Activated naive CD8-positive, alpha-beta T cell treated with anti-CD3 and anti-CD28 coated beads, Interleukin-2, amount 50 U/mL, for 16 hours (primary cell): Measurements from ENCODE around the gene SDK1.

Source experiments
- DNase-seq: peaks from one replicate; pipeline ENCODE4 v3.0.0-alpha.2; 2020; ENCODE audit warnings: low read depth, low spot score

Gene SDK1

DNA sequence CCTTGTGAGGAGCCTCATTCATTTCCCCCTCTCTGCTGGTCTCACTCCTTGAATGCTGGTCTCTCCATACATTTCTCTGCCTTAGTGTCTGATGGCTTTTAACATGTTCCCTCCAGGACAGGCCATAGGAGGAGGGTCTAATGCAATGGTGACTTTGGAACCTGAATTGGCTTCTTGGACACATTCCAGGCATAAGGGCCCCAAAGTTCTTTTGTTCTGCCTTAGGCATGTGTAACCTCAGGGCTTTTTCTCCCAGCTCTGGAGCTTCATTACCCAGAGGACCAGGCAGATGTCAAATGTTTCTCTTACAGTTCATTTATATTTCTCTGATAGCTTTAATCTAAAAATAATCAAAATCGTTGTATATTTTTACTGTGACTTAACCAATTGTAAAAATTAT, 162.6 kb downstream of the SDK1 start:
- no peak for DNase-seq

DNA sequence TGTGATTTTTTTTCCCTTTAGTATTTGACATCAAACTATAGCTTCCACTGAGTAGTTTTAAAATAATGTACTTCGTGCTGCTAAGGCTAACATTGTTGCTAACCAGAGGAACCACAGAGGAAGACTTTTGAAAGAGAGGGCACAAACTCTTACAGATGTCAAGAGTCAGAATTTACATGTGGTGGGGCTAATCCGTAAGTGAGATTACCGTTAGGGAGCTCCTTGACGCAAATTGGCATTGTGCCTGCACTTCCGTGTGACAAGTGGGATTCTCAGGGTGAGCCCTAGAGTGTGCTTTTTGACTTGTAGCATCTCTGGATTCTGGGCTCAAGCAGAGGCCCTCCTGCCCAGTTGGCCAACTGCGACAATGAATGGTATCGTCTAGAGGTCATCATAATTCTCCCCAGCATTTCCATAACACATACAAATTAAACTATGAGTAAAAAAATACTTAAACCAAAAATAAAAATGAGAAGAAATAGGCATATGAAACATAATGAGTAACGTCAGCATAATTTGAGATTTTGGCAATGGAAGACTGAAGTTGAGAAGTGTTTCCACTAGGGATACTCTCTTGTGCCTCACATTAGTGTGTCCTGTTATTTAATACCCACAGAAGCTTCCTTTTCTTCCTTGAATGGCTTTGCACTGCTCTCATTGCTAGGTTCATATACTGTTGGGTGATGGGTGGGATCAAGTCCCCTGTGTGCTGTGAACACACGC, 164.0 kb downstream of the SDK1 start:
- DNase-seq, result no peak

DNA sequence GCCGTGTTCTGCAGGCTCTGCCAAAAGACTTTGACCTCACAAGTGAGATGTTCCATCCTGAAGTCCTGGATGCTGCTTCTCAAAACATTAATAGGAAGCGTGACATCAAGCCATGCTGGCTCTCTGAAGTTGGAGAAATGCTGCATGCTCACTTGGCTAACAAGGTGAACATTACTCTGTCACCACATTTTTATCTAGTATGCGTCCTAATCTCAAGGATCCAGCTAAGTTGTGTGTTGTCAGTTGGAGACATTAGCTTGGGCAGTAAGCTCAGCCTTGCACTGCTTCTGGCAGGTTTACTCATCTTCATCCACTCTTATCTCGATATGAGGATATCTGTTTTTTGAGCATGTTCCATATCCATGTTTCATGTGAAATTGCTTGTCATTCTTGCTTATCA, 165.2 kb downstream of the SDK1 start:
- DNase-seq, result no peak

DNA sequence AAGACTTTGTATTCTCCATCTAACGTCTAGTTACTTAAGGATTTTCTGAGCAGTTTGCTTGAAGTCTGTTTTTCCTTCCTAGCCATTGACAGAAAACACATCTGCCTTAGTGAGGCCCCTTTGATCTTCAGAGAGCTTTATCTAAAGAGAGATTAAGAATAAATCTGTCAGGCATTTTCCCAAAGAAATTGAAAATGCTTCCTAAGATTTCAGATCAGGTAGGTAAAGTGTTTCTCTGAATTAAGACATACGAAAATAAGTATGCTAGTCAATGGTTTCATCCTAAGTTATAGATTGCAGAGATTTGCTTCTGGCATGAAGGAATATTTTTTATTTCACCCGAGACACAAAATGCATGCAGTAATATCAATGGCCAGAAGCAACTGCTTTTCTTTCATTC, 168.6 kb downstream of the SDK1 start:
- DNase-seq, result no peak

DNA sequence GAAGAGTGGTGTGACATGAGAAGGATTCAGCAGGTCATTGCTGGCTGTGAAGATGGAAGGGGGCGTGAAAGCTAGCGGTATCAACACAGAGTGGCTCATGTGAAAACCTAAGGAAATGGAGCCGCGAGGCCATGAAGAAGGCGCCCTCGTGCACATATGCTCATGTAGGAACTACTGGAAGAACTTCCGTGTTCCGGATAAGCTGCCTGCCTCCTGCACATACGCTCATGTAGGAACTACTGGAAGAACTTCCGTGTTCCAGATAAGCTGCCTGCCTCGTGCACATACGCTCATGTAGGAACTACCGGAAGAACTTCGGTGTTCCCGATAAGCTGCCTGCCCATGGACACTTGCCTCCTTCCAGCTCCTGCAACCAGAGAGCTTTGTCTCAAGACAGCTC, 179.1 kb downstream of the SDK1 start:
- DNase-seq, result no peak

GRCh38 chr7:3481435-3481834, 180.4 kb downstream of the SDK1 start:
- DNase-seq, result no peak

DNA sequence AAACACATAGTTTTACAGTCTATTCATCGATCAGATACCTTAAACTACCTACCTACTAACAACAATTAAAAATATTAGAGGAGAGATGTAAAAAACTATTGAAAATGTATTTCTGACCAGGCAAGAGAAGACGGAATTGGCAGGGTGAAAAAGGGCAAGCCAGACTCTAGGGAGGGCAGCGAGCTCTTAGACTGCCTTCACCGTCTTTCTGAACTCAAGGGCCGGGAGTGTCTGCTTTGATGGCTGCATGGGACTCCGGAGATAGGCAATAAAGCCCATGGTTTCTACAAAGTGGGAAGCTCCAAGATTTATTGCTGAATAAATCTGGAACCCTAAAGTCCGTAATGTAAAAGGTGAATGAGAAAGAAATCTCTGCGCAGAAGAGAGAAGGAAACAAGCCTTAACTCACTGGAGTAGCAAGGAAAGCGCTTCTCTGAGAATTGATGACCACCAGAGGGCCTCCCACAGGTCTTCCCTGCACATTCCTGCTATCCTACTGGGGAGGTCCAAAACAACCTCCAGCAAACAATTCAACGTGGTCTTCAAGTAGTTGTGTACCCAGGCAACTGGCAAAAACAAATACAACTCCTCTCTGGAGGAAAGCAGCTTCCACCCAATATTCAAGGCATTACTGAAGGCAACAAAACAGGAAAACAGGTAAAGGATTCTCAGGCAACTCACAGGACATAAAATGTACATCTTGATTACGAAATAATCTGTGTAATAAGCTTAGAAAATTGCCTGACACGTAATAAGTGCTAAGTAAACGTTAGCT, 181.3 kb downstream of the SDK1 start:
- DNase-seq, result no peak

DNA sequence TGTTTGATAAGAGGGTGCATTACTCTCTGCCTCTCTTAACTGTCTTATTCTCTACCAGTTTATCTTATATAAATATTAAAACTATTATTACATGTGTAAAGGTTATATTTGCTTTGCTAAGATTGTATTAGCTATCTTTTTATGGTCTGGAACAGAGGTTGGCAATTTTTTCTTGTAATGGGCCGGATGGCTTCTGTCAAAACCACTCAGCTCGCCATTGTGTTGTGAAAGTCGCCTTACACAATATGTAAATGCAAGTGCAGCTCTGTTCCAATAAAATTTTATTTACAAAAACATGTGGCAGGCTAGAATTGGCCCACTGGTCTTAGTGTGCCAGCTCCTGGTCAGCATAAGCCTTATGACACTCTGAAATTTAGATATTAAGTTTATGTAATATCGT, 185.8 kb downstream of the SDK1 start:
- DNase-seq, result no peak

GRCh38 chr7:3488829-3489228, 187.8 kb downstream of the SDK1 start:
- no peak for DNase-seq

- DNase-seq, result no peak
Observed at GRCh38 chr7:3493499-3493898, 192.4 kb downstream of the SDK1 start.

- no peak for DNase-seq
Observed at GRCh38 chr7:3494947-3495346, 193.9 kb downstream of the SDK1 start.

DNA sequence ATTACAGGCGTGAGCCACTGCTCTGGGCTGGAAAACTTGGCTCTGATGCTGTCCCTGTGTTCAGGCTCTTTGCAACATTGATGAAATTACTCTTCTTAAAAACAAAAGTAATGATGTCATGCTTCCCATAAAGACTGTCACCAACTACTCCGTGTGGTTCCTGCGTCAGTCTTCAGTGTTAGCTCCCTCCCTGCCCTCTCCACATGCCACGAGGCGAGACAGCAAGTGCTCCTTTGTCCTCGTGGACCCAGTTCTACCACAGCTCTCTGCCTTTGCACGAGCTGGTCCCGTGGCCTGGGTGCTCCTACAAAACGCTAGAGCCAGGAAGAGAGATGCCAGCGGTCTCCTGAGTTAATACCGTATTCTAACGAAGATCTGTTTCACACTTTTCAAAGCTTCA, 194.5 kb downstream of the SDK1 start:
- no peak for DNase-seq

GRCh38 chr7:3495954-3496353, 194.9 kb downstream of the SDK1 start:
- no peak for DNase-seq

DNA sequence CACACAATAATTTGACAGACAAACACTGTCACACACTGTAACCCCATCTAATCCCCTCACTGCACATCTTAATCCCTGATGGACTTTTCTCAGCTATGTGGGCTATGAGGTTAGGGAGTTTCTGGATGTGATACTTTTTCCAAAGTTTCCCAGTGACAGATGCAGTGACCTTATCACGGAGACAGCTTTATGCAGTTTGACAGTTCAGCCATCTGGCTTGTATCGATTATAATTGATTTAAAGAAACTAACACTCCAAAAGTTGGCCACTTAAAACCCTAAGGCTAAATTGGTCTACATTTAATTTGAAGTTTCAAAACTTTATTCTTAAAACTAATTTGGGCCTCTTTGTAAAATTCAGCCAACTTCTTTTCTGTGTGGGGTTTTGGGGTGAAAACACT, 196.7 kb downstream of the SDK1 start:
- no peak for DNase-seq

GRCh38 chr7:3501671-3502070, 200.6 kb downstream of the SDK1 start:
- no peak for DNase-seq

- DNase-seq, result no peak
Observed at GRCh38 chr7:3504384-3504783, 203.3 kb downstream of the SDK1 start.

DNA sequence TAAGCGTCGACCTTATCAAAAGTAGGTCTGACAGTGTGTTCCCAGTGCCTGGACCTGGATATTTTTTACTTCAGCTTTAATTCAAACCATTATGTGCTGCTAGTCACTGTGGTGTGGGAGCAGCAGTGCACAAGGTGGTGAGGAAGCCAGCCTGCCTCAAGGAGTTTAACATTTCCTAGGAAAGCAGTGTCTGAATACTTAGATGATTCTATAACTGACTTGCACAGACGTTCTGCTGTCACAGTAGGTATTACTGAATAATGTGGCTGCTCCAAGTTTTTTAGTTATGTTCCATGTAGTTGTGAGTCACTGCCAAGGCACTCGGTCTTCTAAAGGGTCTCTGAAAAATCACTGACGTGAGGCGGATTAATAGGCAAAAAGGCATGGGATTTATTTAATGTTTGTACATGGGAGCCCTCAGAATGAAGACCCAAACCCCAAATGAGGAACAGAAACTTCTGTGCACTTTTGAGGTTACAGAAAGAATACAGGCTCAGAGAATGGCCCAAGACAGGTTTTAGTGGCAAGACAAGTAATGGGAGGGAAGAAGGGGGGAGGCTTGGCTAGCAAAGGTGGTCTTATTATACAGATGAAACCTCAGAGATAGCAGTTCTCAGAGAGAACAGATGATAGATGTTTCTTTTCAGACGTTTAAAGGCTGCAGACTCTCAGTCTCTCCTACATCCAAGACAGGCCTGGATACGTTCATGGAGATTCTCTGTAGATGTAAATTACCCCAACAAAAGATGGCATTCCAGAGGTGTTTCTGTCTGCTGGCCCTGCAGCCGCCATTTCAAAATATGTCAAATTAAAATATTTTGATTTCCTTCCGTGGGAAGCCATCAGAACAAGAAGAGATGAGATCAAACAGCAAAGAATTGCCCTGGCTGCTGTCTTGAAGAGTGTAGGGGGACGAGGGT, 209.3 kb downstream of the SDK1 start:
- no peak for DNase-seq

GRCh38 chr7:3517344-3517743, 216.3 kb downstream of the SDK1 start:
- DNase-seq, result no peak

- no peak for DNase-seq
Observed at GRCh38 chr7:3518546-3518945, 217.5 kb downstream of the SDK1 start.

DNA sequence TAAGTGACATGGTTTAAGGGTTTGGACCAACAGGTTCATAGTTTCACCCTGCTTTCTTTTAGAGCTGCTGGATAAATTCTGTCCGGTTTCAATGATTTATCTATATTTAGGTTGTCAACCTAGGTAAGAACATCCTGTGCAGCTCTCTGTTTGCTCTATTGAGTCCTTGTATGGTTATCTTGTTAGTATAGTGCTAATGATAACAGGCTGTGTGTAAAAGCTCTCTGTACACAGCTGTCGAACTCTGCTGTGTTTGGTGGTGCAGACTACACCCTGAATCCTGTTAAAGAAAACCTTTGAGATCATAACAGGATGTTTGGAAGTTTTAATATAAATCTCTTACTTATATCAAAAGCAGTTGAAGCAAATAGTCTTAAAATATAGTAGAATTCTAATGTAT, 219.2 kb downstream of the SDK1 start:
- no peak for DNase-seq

DNA sequence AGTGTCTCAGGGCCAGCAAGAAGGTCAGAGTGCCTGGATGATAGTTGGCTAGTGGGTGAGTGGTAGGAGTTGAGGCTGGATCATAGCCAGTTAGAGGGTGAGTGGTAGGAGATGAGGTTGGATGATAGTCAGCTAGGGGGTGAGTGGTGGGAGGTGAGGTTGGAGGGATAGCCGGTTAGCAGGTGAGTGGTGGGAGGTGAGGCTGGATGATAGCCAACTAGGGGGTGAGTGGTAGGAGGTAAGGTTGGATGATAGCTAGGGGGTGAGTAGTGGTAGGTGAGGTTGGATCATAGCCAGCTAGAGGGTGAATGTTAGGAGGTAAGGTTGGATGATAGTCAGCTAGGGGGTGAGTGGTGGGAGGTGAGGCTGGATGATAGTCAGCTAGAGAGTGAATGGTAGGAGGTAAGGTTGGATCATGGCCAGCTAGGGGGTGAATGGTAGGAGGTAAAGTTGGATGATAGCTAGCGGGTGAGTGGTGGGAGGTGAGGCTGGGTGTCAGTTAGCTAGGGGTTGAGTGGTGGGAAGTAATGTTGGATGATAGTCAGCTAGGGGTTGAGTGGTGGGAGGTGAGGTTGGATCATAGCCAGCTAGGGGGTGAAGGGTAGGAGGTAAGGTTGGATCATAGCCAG, 226.6 kb downstream of the SDK1 start:
- DNase-seq, result no peak

- DNase-seq, result no peak
Observed at GRCh38 chr7:3533040-3533439, 232.0 kb downstream of the SDK1 start.
